MM.1S (cell line): ENCODE data around the gene CCT4.

Experiments used
- DNase-seq: peaks from one replicate; pipeline ENCODE4 v3.0.0-alpha.2; 2015
- H2AFZ ChIP-seq: fragments of 300-600 bp; sonication (generic); 2 replicates; pipeline ENCODE4 v1.6.0; 2016; ENCODE audit warnings: antibody characterized with exemption, low read length
- H3F3A ChIP-seq: fragments of 300-600 bp; sonication (generic); 2 replicates; pipeline ENCODE4 v1.6.1; 2016; ENCODE audit warnings: mild to moderate bottlenecking, antibody characterized with exemption, low read length, moderate library complexity, mixed read lengths; ENCODE audit not compliant: insufficient read depth
- H3K27ac ChIP-seq: fragments of 300-600 bp; sonication (generic); 2 replicates; pipeline ENCODE4 v1.5.1; 2016; ENCODE audit warnings: mild to moderate bottlenecking, low read length
- H3K27me3 ChIP-seq: fragments of 300-600 bp; sonication (generic); replicated peaks from 2 replicates; pipeline ENCODE4 v1.6.0; 2016; ENCODE audit warnings: low read length; ENCODE audit not compliant: insufficient read depth
- H3K36me3 ChIP-seq: fragments of 300-600 bp; sonication (generic); replicated peaks from 2 replicates; pipeline ENCODE4 v1.6.1; 2016; ENCODE audit warnings: mild to moderate bottlenecking, low read length, mixed read lengths; ENCODE audit not compliant: insufficient read depth
- H3K4me1 ChIP-seq: fragments of 300-600 bp; sonication (generic); 2 replicates; pipeline ENCODE4 v1.6.1; 2016; ENCODE audit warnings: low read length, mixed read lengths
- H3K4me2 ChIP-seq: fragments of 300-600 bp; sonication (generic); 2 replicates; pipeline ENCODE4 v1.6.0; 2016; ENCODE audit warnings: low read depth, low read length
- H3K4me3 ChIP-seq: fragments of 300-600 bp; sonication (generic); 2 replicates; pipeline ENCODE4 v1.5.1; 2016; ENCODE audit warnings: low read length, mixed read lengths
- H3K79me2 ChIP-seq: fragments of 300-600 bp; sonication (generic); 2 replicates; pipeline ENCODE4 v1.6.1; 2016; ENCODE audit warnings: mixed run types, low read length, mixed read lengths
- H3K9ac ChIP-seq: fragments of 300-600 bp; sonication (generic); 2 replicates; pipeline ENCODE4 v1.6.1; 2016; ENCODE audit warnings: low read length, mixed read lengths
- H3K9me2 ChIP-seq: fragments of 300-600 bp; sonication (generic); replicated peaks from 2 replicates; pipeline ENCODE4 v1.6.1; 2016; ENCODE audit warnings: mild to moderate bottlenecking, low read length, mixed read lengths; ENCODE audit not compliant: insufficient read depth
- H3K9me3 ChIP-seq: fragments of 300-600 bp; sonication (generic); replicated peaks from 2 replicates; pipeline ENCODE4 v1.6.1; 2016; ENCODE audit warnings: mild to moderate bottlenecking, low read length, mixed read lengths; ENCODE audit not compliant: insufficient read depth
- H4K20me1 ChIP-seq: fragments of 300-600 bp; sonication (generic); 2 replicates; pipeline ENCODE4 v1.6.1; 2016; ENCODE audit warnings: mild to moderate bottlenecking, low read length, moderate library complexity, mixed read lengths; ENCODE audit not compliant: insufficient read depth
- CTCF ChIP-seq: fragments of 300-600 bp; sonication (generic); IDR thresholded peaks from 2 replicates; pipeline ENCODE4 v1.5.1; 2016; ENCODE audit warnings: antibody characterized with exemption, low read length, mixed read lengths
- EZH2 ChIP-seq: fragments of 300-600 bp; sonication (generic); optimal IDR thresholded peaks from 2 replicates; pipeline ENCODE3; 2017; ENCODE audit warnings: low read depth, mild to moderate bottlenecking, antibody characterized with exemption, low read length, mixed read lengths
- EZH2phosphoT487 ChIP-seq: fragments of 300-600 bp; sonication (generic); IDR thresholded peaks from 2 replicates; pipeline ENCODE4 v1.6.1; 2018; ENCODE audit warnings: antibody characterized with exemption, low read length

The CCT4 gene

GRCh38 chr2:61833971-61834370, 54.5 kb downstream of the CCT4 start:
- Histone ChIP-seq H3K4me1 (no peaks in the 10 kb centered on the region), H2AFZ (no peak overlapping the region), H3K4me2 (no peak overlapping the region), H3K36me3 (no peaks in the 10 kb centered on the region), H4K20me1 (no peaks in the 10 kb centered on the region), H3K79me2 (no peaks in the 10 kb centered on the region), H3K9me2 (no peaks in the 10 kb centered on the region), H3K9me3 (no peaks in the 10 kb centered on the region), H3K4me3 (no peak overlapping the region), H3K27ac (no peak overlapping the region), H3K27me3 (no peaks in the 10 kb centered on the region), H3F3A (no peaks in the 10 kb centered on the region), H3K9ac (no peak overlapping the region)
- TF ChIP-seq CTCF (no peak), EZH2 (no peak), EZH2phosphoT487 (no peak)
- DNase-seq: no peak

- Histone ChIP-seq H3K79me2 (no peaks in the 10 kb centered on the region), H2AFZ (no peak overlapping the region), H3K9me2 (no peaks in the 10 kb centered on the region), H3K27ac (no peak overlapping the region), H3F3A (no peaks in the 10 kb centered on the region), H3K4me2 (no peak overlapping the region), H3K36me3 (no peaks in the 10 kb centered on the region), H4K20me1 (no peaks in the 10 kb centered on the region), H3K9me3 (no peaks in the 10 kb centered on the region), H3K27me3 (no peaks in the 10 kb centered on the region), H3K4me3 (no peak overlapping the region), H3K4me1 (no peaks in the 10 kb centered on the region), H3K9ac (no peak overlapping the region)
- TF ChIP-seq CTCF (no peak), EZH2phosphoT487 (no peak), EZH2 (no peak)
- DNase-seq: no peak
Observed at GRCh38 chr2:61832183-61832841, 56.1 kb downstream of the CCT4 start.

- no peak for TF ChIP-seq EZH2
- TF ChIP-seq CTCF: no peak
- no peak for TF ChIP-seq EZH2phosphoT487
- no peak for DNase-seq
- Histone ChIP-seq H3F3A (no peaks in the 10 kb centered on the region), H3K9me3 (no peaks in the 10 kb centered on the region), H3K4me2 (no peak overlapping the region), H4K20me1 (no peaks in the 10 kb centered on the region), H3K9me2 (no peaks in the 10 kb centered on the region), H3K4me1 (no peaks in the 10 kb centered on the region), H3K9ac (no peak overlapping the region), H3K36me3 (no peaks in the 10 kb centered on the region; the same call in 1 of the 2 replicates), H3K79me2 (no peaks in the 10 kb centered on the region), H2AFZ (no peak overlapping the region), H3K4me3 (no peak overlapping the region), H3K27ac (no peak overlapping the region), H3K27me3 (no peaks in the 10 kb centered on the region)
Observed at GRCh38 chr2:61822255-61822654, 66.2 kb downstream of the CCT4 start.
